Adrenal gland (tissue), 5 donors: ENCODE measurements around the gene SRBD1.

Experiments
- POLR2A ChIP-seq, 2 donors: fragments of 450-650 bp; IDR thresholded peaks; one replicate each; pipeline ENCODE4 v1.6.1; 2017; ENCODE audit warnings: antibody characterized with exemption in 2 of 2, mild to moderate bottlenecking in 2 of 2, moderate library complexity in 1 of 2
- TF ChIP-seq, protein P1 (sequence below), 6 experiments: fragments of 450-650 bp in 4 of 6; fragments of 200-600 bp in 2 of 6; sonication (generic) in 1 of 6; IDR thresholded peaks; 1 replicate in 5 of 6; 2 replicates in 1 of 6; pipeline versions ENCODE4 v1.5.1 to v1.8.0; 2016 to 2021; ENCODE audit warnings: antibody characterized with exemption in 6 of 6, mild to moderate bottlenecking in 2 of 6, moderate library complexity in 1 of 6
- donor health status: DM: no; HTN: no; CAD: no.

DNA sequence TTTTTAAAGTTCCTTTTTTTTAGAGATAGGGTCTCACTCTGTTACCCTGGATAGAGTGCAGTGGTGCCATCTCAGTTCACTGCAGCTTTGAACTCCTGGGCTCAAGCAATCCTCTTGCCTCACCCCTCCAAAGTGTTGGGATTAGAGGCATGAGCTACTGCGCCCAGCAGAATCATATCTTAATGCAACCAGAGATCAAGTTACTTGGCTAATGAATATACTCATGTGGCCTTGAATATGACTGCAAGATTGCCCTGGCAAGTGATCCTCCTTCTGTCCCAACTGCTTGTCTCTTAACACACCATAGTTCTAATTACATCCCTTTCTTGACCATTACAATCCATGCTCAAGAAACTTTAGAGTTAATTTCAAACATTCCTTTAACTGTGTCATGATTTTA lies 133.5 kb downstream of the SRBD1 start:
- TF ChIP-seq POLR2A (IDR thresholded peaks at IDR 0.05): no peak
- TF ChIP-seq, protein P1, sequence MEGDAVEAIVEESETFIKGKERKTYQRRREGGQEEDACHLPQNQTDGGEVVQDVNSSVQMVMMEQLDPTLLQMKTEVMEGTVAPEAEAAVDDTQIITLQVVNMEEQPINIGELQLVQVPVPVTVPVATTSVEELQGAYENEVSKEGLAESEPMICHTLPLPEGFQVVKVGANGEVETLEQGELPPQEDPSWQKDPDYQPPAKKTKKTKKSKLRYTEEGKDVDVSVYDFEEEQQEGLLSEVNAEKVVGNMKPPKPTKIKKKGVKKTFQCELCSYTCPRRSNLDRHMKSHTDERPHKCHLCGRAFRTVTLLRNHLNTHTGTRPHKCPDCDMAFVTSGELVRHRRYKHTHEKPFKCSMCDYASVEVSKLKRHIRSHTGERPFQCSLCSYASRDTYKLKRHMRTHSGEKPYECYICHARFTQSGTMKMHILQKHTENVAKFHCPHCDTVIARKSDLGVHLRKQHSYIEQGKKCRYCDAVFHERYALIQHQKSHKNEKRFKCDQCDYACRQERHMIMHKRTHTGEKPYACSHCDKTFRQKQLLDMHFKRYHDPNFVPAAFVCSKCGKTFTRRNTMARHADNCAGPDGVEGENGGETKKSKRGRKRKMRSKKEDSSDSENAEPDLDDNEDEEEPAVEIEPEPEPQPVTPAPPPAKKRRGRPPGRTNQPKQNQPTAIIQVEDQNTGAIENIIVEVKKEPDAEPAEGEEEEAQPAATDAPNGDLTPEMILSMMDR (IDR thresholded peaks at IDR 0.05): no peak
